ENCODE measurements around the gene TASL.

DNA sequence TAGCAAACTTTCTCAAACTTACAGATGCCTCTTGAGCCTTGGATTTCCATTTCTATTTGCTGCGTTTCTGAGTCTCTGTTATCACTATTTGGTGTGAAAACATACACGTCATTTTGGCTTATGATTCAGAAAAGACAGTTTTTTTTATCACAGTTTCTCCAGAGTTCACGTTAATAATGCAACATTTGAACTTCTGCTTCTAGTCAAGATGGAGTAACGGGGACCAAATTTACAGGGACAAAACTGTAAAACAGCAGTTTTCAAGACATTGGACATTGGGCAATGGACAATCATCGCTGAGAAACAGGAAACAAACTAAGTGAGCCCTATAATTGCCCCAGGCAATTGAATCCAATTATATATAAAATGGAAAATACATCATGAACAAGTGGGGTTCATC is 36.2 kb upstream of the TASL start:
- TF ChIP-seq BHLHE40 (IDR thresholded peaks at IDR 0.05; ENCODE audit: borderline replicate concordance) (no peak), FOXM1 (IDR thresholded peaks at IDR 0.05; ENCODE audit: borderline replicate concordance) (no peak), ARNT (IDR thresholded peaks at IDR 0.05) (no peak), ELF4 (IDR thresholded peaks at IDR 0.05) (no peak), SUZ12 (IDR thresholded peaks at IDR 0.05) (no peak), FOXK2 (IDR thresholded peaks at IDR 0.05) (no peak), ZNF384 (IDR thresholded peaks at IDR 0.05) (no peak), SP1 (IDR thresholded peaks at IDR 0.05) (no peak), L3MBTL2 (conservative IDR thresholded peaks at IDR 0.05) (no peak), FOXA1 (IDR thresholded peaks at IDR 0.05) (no peak), NFRKB (IDR thresholded peaks at IDR 0.05) (no peak), HDGF (IDR thresholded peaks at IDR 0.05; ENCODE audit: borderline replicate concordance) (no peak), LEF1 (IDR thresholded peaks at IDR 0.05; ENCODE audit: borderline replicate concordance) (no peak)
- TF ChIP-seq, protein P1, sequence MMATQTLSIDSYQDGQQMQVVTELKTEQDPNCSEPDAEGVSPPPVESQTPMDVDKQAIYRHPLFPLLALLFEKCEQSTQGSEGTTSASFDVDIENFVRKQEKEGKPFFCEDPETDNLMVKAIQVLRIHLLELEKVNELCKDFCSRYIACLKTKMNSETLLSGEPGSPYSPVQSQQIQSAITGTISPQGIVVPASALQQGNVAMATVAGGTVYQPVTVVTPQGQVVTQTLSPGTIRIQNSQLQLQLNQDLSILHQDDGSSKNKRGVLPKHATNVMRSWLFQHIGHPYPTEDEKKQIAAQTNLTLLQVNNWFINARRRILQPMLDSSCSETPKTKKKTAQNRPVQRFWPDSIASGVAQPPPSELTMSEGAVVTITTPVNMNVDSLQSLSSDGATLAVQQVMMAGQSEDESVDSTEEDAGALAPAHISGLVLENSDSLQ (IDR thresholded peaks at IDR 0.05), result no peak
